ENCODE results near the gene PEX11A. TPM values are rescaled to one million over a fixed set of nuclear protein-coding genes. Genes with fewer than 3 reads are reported as not detected.

Gene PEX11A
- total RNA-seq, 1 experiment from 2014 or later: 3.0 TPM

DNA sequence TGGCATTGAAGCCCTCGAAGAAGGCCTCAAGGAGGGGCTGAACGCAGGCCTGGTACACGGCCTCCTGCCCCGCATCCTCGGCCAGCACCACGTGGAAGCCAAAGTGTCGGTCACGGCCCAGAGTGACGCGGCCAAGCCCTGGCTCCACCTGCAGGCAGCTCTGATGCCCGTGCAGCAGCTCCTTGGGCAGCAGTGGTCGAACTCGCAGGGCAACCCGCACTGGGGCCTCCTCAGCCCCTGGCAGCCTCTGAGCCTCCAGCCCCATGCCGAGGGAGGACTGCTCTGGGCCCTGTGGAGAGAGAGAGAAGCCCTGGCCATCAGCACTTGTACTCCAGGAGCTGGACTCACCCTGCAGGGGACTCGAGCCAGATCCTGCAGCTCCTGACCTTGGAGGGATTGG lies 37.9 kb downstream of the PEX11A start (continued):
- TF ChIP-seq, protein P1, sequence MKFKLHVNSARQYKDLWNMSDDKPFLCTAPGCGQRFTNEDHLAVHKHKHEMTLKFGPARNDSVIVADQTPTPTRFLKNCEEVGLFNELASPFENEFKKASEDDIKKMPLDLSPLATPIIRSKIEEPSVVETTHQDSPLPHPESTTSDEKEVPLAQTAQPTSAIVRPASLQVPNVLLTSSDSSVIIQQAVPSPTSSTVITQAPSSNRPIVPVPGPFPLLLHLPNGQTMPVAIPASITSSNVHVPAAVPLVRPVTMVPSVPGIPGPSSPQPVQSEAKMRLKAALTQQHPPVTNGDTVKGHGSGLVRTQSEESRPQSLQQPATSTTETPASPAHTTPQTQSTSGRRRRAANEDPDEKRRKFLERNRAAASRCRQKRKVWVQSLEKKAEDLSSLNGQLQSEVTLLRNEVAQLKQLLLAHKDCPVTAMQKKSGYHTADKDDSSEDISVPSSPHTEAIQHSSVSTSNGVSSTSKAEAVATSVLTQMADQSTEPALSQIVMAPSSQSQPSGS (CRISPR knock-in tag; IDR thresholded peaks at IDR 0.05; ENCODE audit: borderline replicate concordance, low read depth): no peak
- TF ChIP-seq TEAD4 (CRISPR knock-in tag; IDR thresholded peaks at IDR 0.05): no peak
- TF ChIP-seq ZBTB21 (CRISPR knock-in tag; IDR thresholded peaks at IDR 0.05; ENCODE audit: borderline replicate concordance): no peak
- TF ChIP-seq, protein P2, sequence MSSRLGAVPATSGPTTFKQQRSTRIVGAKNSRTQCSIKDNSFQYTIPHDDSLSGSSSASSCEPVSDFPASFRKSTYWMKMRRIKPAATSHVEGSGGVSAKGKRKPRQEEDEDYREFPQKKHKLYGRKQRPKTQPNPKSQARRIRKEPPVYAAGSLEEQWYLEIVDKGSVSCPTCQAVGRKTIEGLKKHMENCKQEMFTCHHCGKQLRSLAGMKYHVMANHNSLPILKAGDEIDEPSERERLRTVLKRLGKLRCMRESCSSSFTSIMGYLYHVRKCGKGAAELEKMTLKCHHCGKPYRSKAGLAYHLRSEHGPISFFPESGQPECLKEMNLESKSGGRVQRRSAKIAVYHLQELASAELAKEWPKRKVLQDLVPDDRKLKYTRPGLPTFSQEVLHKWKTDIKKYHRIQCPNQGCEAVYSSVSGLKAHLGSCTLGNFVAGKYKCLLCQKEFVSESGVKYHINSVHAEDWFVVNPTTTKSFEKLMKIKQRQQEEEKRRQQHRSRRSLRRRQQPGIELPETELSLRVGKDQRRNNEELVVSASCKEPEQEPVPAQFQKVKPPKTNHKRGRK (CRISPR knock-in tag; IDR thresholded peaks at IDR 0.05; ENCODE audit: borderline replicate concordance): no peak
- no peak for TF ChIP-seq CBFB (CRISPR knock-in tag; IDR thresholded peaks at IDR 0.05; ENCODE audit: low read depth)
- TF ChIP-seq, protein P3, sequence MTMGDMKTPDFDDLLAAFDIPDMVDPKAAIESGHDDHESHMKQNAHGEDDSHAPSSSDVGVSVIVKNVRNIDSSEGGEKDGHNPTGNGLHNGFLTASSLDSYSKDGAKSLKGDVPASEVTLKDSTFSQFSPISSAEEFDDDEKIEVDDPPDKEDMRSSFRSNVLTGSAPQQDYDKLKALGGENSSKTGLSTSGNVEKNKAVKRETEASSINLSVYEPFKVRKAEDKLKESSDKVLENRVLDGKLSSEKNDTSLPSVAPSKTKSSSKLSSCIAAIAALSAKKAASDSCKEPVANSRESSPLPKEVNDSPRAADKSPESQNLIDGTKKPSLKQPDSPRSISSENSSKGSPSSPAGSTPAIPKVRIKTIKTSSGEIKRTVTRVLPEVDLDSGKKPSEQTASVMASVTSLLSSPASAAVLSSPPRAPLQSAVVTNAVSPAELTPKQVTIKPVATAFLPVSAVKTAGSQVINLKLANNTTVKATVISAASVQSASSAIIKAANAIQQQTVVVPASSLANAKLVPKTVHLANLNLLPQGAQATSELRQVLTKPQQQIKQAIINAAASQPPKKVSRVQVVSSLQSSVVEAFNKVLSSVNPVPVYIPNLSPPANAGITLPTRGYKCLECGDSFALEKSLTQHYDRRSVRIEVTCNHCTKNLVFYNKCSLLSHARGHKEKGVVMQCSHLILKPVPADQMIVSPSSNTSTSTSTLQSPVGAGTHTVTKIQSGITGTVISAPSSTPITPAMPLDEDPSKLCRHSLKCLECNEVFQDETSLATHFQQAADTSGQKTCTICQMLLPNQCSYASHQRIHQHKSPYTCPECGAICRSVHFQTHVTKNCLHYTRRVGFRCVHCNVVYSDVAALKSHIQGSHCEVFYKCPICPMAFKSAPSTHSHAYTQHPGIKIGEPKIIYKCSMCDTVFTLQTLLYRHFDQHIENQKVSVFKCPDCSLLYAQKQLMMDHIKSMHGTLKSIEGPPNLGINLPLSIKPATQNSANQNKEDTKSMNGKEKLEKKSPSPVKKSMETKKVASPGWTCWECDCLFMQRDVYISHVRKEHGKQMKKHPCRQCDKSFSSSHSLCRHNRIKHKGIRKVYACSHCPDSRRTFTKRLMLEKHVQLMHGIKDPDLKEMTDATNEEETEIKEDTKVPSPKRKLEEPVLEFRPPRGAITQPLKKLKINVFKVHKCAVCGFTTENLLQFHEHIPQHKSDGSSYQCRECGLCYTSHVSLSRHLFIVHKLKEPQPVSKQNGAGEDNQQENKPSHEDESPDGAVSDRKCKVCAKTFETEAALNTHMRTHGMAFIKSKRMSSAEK (CRISPR knock-in tag; IDR thresholded peaks at IDR 0.05; ENCODE audit: borderline replicate concordance): no peak

DNA sequence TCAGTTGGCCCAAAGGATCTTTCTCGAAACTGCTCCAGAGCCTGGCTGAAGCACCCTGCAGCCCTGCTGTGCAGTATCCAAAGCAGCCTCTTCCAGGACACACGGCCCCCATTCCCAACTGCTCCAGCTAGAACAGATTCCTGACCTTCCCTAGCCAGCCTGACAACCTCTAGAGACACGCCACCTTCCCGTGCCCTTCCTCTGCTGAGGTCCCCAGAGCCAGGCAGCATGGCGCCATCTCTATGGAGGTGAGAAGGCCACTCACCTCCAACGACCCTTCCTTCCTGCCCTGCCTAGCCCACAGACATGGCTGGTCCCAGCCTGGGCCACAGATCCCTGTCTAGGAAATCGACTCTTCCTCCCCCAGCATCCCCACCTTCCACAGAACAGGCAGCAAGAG lies 38.4 kb downstream of the PEX11A start:
- Mint-ChIP-seq H3K4me1 (peaks cover 12% of the 10 kb centered on the region), H3K27me3 (ENCODE audit: low read depth) (peaks cover 10% of the 10 kb centered on the region), H3K4me3 (no peak overlapping the region), H3K36me3 (peaks cover 7% of the 10 kb centered on the region; the same call in 1 of the 2 replicates), H3K27ac (no peak overlapping the region), H3K9me3 (no peaks in the 10 kb centered on the region)
- CTCF ChIA-PET: interaction anchor here (1.6 kb wide), 1 partner anchor 21 kb away, joined by 7 read pairs; no protein-coding TSS in a partner anchor
- TF ChIP-seq, protein P4, sequence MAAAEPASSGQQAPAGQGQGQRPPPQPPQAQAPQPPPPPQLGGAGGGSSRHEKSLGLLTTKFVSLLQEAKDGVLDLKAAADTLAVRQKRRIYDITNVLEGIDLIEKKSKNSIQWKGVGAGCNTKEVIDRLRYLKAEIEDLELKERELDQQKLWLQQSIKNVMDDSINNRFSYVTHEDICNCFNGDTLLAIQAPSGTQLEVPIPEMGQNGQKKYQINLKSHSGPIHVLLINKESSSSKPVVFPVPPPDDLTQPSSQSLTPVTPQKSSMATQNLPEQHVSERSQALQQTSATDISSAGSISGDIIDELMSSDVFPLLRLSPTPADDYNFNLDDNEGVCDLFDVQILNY (CRISPR knock-in tag; IDR thresholded peaks at IDR 0.05): no peak
- no peak for TF ChIP-seq ATF1 (CRISPR knock-in tag; IDR thresholded peaks at IDR 0.05)
- TF ChIP-seq, protein P5, sequence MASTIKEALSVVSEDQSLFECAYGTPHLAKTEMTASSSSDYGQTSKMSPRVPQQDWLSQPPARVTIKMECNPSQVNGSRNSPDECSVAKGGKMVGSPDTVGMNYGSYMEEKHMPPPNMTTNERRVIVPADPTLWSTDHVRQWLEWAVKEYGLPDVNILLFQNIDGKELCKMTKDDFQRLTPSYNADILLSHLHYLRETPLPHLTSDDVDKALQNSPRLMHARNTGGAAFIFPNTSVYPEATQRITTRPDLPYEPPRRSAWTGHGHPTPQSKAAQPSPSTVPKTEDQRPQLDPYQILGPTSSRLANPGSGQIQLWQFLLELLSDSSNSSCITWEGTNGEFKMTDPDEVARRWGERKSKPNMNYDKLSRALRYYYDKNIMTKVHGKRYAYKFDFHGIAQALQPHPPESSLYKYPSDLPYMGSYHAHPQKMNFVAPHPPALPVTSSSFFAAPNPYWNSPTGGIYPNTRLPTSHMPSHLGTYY (CRISPR knock-in tag; IDR thresholded peaks at IDR 0.05): no peak
- no peak for TF ChIP-seq ZNF263 (CRISPR knock-in tag; IDR thresholded peaks at IDR 0.05; ENCODE audit: low read depth)
- no peak for TF ChIP-seq ZBTB21 (CRISPR knock-in tag; IDR thresholded peaks at IDR 0.05; ENCODE audit: borderline replicate concordance)
- TF ChIP-seq ZNF219 (CRISPR knock-in tag; IDR thresholded peaks at IDR 0.05; ENCODE audit: borderline replicate concordance): no peak
- no peak for TF ChIP-seq NR1H2 (CRISPR knock-in tag; IDR thresholded peaks at IDR 0.05)
- no peak for ATAC-seq
- DNase-seq (ENCODE audit: low spot score): no peak
- POLR2A ChIA-PET: no interaction called here

DNA sequence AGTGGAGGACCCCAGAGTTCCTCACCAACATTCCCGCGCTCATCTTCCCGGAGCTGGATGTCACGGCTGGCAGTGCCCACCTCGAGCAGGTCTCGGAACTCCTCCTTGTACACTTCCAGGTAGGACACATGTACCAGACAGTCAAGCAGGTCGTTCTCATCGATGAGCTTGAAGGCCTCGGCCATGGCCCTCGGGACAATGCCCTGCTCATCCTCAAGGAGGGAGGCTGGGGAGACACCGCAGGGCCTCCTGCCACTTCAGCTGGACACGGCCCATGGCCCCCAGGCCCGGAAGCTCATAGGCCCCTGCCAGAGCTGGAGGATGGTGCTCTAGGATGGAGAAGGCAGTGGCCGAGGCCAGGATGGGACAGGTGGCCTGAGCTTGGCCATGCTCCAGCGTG lies 40.8 kb downstream of the PEX11A start:
- peaks cover 9% of the 10 kb centered on the region for H3K4me1 Mint-ChIP-seq
- TF ChIP-seq, protein P1 (CRISPR knock-in tag; IDR thresholded peaks at IDR 0.05; ENCODE audit: borderline replicate concordance, low read depth): no peak
- TF ChIP-seq CREB1 (CRISPR knock-in tag; IDR thresholded peaks at IDR 0.05): no peak
- no peak for TF ChIP-seq CREM (CRISPR knock-in tag; IDR thresholded peaks at IDR 0.05)
- no peak for TF ChIP-seq ZBTB21 (CRISPR knock-in tag; IDR thresholded peaks at IDR 0.05; ENCODE audit: borderline replicate concordance)
- no peak overlapping the region for H3K27ac Mint-ChIP-seq
- ATAC-seq (no peak), DNase-seq (ENCODE audit: low spot score) (no peak)
- H3K4me3 Mint-ChIP-seq: no peak overlapping the region
- CTCF ChIA-PET: interaction anchor here (0.8 to 1.5 kb wide), 3 partner anchors 13 to 248 kb away, joined by 3 to 8 read pairs (median 3); no protein-coding TSS in a partner anchor
- H3K9me3 Mint-ChIP-seq: no peaks in the 10 kb centered on the region
- H3K27me3 Mint-ChIP-seq (ENCODE audit: low read depth): peaks cover 6% of the 10 kb centered on the region; the same call in 1 of the 2 replicates
- peaks cover 12% of the 10 kb centered on the region for H3K36me3 Mint-ChIP-seq
- POLR2A ChIA-PET: no interaction called here
